Activated CD4-positive, alpha-beta T cell treated with anti-CD3 and anti-CD28 coated beads, Interleukin-2, amount 50 U/mL, for 48 hours (primary cell): ENCODE measurements around the gene ALX3.
"Not testable (repeated sequence)": the region's sequence is repeated elsewhere in the genome, so short reads cannot be mapped to it uniquely, and the experiment has no call there.

ENCODE experiments used
- DNase-seq, 2 experiments: peaks; one replicate each; pipeline ENCODE4 v3.0.0-alpha.2; 2020

The ALX3 gene

DNA sequence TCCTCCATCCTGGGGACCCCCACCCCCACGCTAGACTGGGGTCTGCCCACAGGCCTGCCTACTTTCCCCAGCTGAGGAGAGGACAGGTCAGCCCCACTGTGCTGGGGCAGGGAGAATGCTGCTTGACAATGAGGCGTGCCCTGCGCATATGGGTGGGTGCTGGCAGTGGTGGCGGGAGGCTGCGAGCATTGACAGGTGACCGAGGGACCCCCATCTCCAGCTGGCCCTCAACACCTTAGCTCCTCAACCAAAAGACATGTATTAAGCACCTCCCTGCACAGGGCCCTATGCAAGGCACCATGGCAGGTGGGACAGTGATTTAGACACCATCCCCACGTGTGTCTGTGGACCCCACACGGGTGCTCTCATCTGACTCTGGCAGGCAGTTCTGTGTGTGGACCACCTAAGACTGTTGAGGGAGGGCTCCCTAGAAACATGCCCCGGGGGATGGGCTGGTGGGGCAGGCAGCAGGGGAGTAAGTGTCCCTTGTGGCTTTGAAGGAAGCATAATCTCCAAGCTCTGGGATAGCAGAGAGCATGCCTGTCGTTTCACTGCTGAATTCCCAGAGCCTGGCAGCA is 18.4 kb upstream of the ALX3 start:
- DNase-seq = no peak

GRCh38 chr1:110087812-110088738 is 17.6 kb upstream of the ALX3 start:
- DNase-seq = peak; percentile 46 to 61

- no peak for DNase-seq
Measured at GRCh38 chr1:110086961-110087360, 16.5 kb upstream of the ALX3 start.

- no peak for DNase-seq
Measured at GRCh38 chr1:110085671-110086070, 15.2 kb upstream of the ALX3 start.

DNA sequence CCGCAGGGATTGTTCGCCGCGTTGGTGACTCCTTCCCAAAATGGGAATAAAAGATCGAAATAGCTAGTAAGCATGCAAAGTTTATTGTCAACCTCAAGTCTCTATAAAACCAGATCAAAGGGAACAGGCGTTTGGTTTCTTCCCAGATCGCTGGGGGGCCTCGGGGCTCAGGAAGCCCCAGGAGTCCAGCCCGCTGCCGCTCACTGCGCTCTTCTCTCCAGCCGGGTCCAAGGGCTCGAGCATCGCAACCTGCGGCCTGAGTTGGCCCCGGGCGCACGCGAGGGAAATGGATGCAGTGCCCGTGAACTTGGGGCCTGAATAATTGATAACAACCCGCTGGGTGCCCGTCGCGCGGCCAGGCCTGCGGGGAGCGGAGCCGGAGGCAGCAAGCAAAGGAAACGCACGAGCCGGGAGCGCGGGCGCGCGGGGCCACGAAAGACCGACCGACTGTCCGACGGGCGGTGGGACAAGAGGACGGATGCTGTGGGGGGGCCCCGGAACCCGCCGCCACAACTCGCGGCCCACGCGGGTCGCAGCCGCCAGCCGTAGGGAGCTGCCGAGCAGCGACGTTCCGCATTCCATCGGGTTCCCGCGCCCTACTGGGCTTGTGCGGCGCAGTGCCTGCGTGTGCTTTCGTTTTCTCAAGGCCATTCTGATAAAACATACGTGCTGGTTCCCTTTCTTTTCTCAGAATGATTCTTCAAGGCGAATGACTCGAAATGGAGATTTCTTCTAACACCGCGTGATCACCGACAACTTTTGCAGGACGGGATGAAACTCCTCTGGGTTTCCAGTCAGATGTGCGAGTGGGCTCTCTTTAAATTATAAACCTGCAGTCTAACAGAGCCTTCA is 14.0 kb upstream of the ALX3 start:
- peak; percentile 35 to 48 for DNase-seq

- peak in 1 of 2 experiments; percentile 24 for DNase-seq
Measured at GRCh38 chr1:110083866-110084226, 13.4 kb upstream of the ALX3 start.

GRCh38 chr1:110083061-110083865 is 12.8 kb upstream of the ALX3 start:
- peak in 1 of 2 experiments; percentile 13 for DNase-seq

- no peak for DNase-seq
Measured at GRCh38 chr1:110082477-110082876, 12.0 kb upstream of the ALX3 start.

DNA sequence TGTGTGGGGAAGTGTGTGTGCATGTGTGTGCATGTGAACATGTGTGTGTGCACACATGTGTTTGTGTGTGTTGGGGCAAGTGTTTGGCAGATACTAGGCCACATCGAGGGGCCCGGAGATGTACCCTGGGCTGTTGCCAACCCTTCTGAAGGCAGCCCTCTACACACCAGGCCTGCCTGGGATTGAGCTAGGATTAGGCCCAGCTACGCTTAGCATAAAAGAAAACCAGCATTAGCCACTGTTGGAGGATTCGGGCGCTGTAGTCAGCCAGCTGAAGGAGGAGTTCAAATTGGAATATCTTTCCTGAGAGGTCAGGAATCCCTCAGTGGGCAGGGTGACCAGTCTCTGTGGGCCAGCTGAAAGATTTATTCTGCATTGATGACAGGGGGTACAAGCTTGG is 10.6 kb upstream of the ALX3 start:
- DNase-seq = no peak

DNA sequence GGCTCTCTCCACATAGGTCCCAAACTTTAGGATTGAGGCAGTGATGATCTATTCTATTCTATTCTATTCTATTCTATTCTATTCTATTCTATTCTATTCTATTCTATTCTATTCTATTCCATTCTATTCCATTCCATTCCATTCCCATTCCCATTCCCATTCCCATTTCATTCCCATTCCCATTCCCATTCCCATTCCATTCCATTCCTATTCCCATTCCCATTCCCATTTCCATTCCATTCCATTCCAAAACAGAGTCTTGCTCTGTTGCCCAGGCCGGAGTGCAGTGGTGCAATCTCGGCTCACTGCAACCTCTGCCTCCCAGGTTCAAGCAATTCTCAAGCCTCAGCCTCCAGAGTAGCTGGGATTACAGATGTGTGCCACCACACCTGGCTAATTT is 9.5 kb upstream of the ALX3 start:
- not testable (repeated sequence) for DNase-seq

- no peak for DNase-seq
Measured at GRCh38 chr1:110076789-110077500, 6.5 kb upstream of the ALX3 start.

DNA sequence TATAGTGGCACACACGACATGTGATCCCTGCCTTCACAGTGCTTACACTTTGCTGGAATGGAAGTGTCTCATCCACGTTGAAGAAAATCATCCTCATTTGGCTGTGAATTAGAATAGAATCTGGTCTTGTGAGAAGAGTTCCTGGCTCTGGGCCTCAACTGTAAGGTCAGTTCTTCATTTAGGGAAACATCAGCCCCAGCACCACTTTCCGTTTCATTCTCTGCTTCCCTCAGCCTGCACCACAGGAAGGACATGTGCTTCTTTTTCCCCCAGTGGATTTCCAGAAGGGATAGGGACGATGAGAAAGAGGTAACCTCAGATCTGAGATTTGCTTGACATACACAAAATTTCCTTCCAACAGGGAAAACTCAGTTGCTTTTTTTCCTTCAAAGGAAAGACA is 3.7 kb upstream of the ALX3 start:
- no peak for DNase-seq

DNA sequence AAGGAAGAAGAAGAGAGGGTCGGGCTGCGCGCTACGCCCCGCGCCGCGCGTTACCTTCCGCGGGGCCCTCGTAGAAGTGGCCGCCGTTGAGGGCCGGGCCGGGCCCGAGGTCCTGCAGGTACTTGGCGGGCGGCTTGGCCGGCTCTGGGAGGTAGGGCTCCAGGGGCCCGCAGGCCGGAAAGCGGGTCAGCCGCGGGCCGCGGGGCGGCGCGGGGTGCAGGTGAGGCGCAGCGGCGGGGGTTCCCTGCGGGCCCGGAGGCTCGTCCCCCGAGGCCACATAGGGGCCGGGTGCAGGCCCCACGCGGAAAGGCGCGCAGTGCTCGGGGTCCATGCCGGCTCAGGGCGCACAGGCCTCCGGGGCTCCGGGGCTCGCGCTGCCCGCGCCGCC is 196 bp downstream of the ALX3 start:
- DNase-seq = no peak

- DNase-seq = peak in 1 of 2 experiments; percentile 20
Measured at GRCh38 chr1:110069404-110070281, 829 bp downstream of the ALX3 start.

DNA sequence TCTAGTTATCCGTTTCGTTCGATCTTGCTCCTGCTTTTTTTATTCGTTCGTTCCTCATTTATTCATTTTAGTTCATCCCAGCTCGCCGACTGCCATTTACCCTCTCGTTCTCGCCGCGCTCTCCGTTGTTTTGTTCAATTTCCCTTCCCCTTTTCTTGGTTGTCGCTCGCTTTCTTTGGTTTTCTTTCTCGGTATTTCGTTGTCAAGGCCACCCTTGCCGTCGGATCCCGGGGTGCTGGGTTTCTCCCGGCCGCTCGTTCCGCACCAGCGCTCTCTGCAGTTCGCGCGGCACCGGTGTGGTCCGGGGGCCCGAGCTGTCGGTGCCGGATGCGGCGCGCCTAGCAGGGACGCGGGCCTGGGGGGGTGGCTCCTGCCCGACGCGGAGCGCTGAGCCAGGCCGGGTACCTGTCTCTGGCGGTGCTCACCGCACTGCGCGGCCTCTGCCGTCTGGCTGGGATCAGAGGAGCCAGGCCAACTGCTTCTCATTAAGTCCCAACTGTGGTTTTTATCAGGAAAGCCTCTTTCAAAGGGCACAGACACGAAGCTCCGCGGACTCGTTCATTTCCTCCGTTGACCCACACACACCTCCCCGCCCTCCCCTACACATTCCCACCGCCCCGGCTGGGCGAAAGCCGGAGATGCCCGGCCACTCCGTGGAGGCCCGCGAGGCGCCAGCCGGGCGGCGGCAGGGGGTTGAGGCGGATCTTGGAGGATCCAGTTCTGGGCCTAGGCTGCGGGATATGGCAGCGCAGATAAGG is 1.6 kb downstream of the ALX3 start:
- DNase-seq = peak; percentile 19 to 20

GRCh38 chr1:110067893-110068645 is 2.4 kb downstream of the ALX3 start:
- DNase-seq = peak in 1 of 2 experiments; percentile 10

DNA sequence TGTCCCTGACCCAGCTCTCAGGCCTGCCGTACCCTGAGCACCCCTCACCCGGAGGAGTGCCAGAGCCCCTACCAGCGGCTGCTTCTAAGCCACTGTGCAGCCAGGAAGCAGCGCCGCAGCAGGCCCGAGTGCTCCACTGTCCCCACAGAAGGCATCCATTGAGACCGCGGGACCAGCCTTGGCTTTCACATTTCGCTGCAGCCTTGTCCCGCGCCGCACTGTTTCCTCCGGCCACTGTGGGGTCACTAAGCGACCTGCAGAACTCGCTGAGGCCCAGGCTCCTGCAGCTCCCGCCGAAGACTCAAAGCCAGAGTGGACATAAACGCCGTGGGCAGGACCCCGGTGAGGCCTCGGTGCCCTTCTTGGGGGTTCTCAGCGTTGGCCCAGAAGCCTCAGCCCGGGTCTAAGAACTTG is 3.0 kb downstream of the ALX3 start:
- no peak for DNase-seq

- no peak for DNase-seq
Measured at GRCh38 chr1:110065841-110066240, 4.6 kb downstream of the ALX3 start.
